ENCODE data around the gene NCOA3.

GRCh38 chr20:47515843-47516242 is 14.2 kb downstream of the NCOA3 start:
- TF ChIP-seq EZH2phosphoT487 (IDR thresholded peaks at IDR 0.05; ENCODE audit: borderline replicate concordance, low read length): no peak
- TF ChIP-seq CTCF (conservative IDR thresholded peaks at IDR 0.05; ENCODE audit: low read depth, low read length): no peak
- no peak for TF ChIP-seq EZH2 (IDR thresholded peaks at IDR 0.05; ENCODE audit: low read length, unreplicated experiment)
